ENCODE results near the gene UNC13C. TPM values are rescaled to one million over a fixed set of nuclear protein-coding genes. Genes with fewer than 3 reads are reported as not detected.

The UNC13C gene
- total RNA-seq, 4 donors from 2014 or later = under 0.01 to 0.30 (median 0.21) TPM; not detected in 1

GRCh38 chr15:54017251-54017650 is 39.0 kb downstream of the UNC13C start:
- H3K27ac ChIP-seq = no peak overlapping the region
- DNase-seq (ENCODE audit: low spot score in 2 of 2) = no peak
- no peak overlapping the region for H3K4me3 ChIP-seq
- no peaks in the 10 kb centered on the region for H3K36me3 ChIP-seq
- H3K9me3 ChIP-seq = peaks cover 0 to 2% (median 0%) of the 10 kb centered on the region in 4 donors
- no peaks in the 10 kb centered on the region for H3K4me1 ChIP-seq
- H3K27me3 ChIP-seq = no peaks in the 10 kb centered on the region
- TF ChIP-seq POLR2A (IDR thresholded peaks at IDR 0.05) (no peak), EP300 (IDR thresholded peaks at IDR 0.05) (no peak), CTCF (IDR thresholded peaks at IDR 0.05) (no peak)
- WGBS, 2 donors = 83 to 84% methylated on average over 1 of the region's 1 CpG

- TF ChIP-seq EP300 (IDR thresholded peaks at IDR 0.05) (no peak), CTCF (IDR thresholded peaks at IDR 0.05) (no peak), POLR2A (IDR thresholded peaks at IDR 0.05) (no peak)
- Histone ChIP-seq H3K9me3 (peaks cover 0 to 7% (median 0%) of the 10 kb centered on the region in 4 donors), H3K4me1 (no peaks in the 10 kb centered on the region), H3K36me3 (no peaks in the 10 kb centered on the region), H3K27ac (no peak overlapping the region), H3K27me3 (no peaks in the 10 kb centered on the region), H3K4me3 (no peak overlapping the region)
- WGBS, 2 donors = 79 to 81% methylated on average over 3 of the region's 3 CpGs
- no peak for DNase-seq (ENCODE audit: low spot score in 2 of 2)
Measured at GRCh38 chr15:54017959-54018358, 39.7 kb downstream of the UNC13C start.

- TF ChIP-seq CTCF (IDR thresholded peaks at IDR 0.05) (no peak), POLR2A (IDR thresholded peaks at IDR 0.05) (no peak), EP300 (IDR thresholded peaks at IDR 0.05) (no peak)
- Histone ChIP-seq H3K4me1 (no peaks in the 10 kb centered on the region), H3K27me3 (no peaks in the 10 kb centered on the region), H3K27ac (no peak overlapping the region), H3K4me3 (no peak overlapping the region), H3K9me3 (peaks cover 0 to 7% (median 0%) of the 10 kb centered on the region in 4 donors), H3K36me3 (no peaks in the 10 kb centered on the region)
- WGBS, 2 donors = 71 to 80% methylated on average over 3 of the region's 3 CpGs
- DNase-seq (ENCODE audit: low spot score in 2 of 2) = no peak
Measured at GRCh38 chr15:54026258-54026657, 48.0 kb downstream of the UNC13C start.

GRCh38 chr15:54026891-54027290 is 48.6 kb downstream of the UNC13C start:
- WGBS, 2 donors = 47 to 51% methylated on average over 2 of the region's 2 CpGs
- no peak for DNase-seq (ENCODE audit: low spot score in 2 of 2)
- TF ChIP-seq POLR2A (IDR thresholded peaks at IDR 0.05) = no peak
- no peak for TF ChIP-seq CTCF (IDR thresholded peaks at IDR 0.05)
- no peak for TF ChIP-seq EP300 (IDR thresholded peaks at IDR 0.05)

GRCh38 chr15:54029081-54029480 is 50.8 kb downstream of the UNC13C start:
- DNase-seq (ENCODE audit: low spot score in 2 of 2) = no peak
- 64 to 71% methylated on average over 3 of the region's 3 CpGs for WGBS, 2 donors

More at GRCh38 chr15:54026891-54027290, 48.6 kb downstream of the UNC13C start:
- H3K9me3 ChIP-seq = peaks cover 0 to 7% (median 0%) of the 10 kb centered on the region in 4 donors
- no peak overlapping the region for H3K4me3 ChIP-seq
- H3K27ac ChIP-seq = no peak overlapping the region
- no peaks in the 10 kb centered on the region for H3K27me3 ChIP-seq
- no peaks in the 10 kb centered on the region for H3K36me3 ChIP-seq
- H3K4me1 ChIP-seq = no peaks in the 10 kb centered on the region

More at GRCh38 chr15:54029081-54029480, 50.8 kb downstream of the UNC13C start:
- TF ChIP-seq EP300 (IDR thresholded peaks at IDR 0.05) (no peak), CTCF (IDR thresholded peaks at IDR 0.05) (no peak), POLR2A (IDR thresholded peaks at IDR 0.05) (no peak)
- Histone ChIP-seq H3K36me3 (no peaks in the 10 kb centered on the region), H3K4me1 (peaks cover 0 to 8% (median 0%) of the 10 kb centered on the region in 4 donors), H3K27ac (no peak overlapping the region), H3K4me3 (no peak overlapping the region), H3K9me3 (no peaks in the 10 kb centered on the region), H3K27me3 (no peaks in the 10 kb centered on the region)

All from tibial nerve (tissue), 4 donors.